Measurements from ENCODE around the gene VOPP1.

VOPP1 gene

DNA sequence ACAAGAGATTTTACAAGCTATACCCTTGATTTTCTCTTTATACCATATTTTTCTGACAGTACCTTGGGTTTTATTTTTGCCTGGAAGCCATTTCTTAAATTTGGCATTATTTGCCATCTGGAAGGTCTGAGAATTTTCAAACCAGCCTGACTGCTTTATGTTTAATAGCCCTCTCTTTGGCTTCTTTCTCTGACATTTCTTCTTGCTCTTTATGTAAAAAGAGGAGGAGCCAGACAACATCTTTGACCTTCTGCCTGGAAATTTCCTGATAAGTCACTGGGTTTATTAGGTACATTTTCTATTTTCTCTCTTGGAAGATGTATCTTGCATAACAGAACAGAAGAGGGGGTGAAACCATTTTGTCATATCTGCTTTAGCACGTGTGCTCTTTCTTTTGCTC, 127.5 kb downstream of the VOPP1 start:
- no peaks in the 10 kb centered on the region for H3F3A ChIP-seq (ENCODE audit: control insufficient read depth, insufficient read depth)
- no peaks in the 10 kb centered on the region for H3K9me3 ChIP-seq (ENCODE audit: control insufficient read depth, insufficient read depth, low read length)
- H3K27me3 ChIP-seq (ENCODE audit: control insufficient read depth, low read length): no peaks in the 10 kb centered on the region
- H3K27ac ChIP-seq (ENCODE audit: low read depth, low read length): no peak overlapping the region
- no peaks in the 10 kb centered on the region for H3K36me3 ChIP-seq (ENCODE audit: control insufficient read depth, low read length)
- H3K4me2 ChIP-seq (ENCODE audit: low read length): no peak overlapping the region
- no peaks in the 10 kb centered on the region for H3K9me2 ChIP-seq (replicated peaks; ENCODE audit: control insufficient read depth, low read length)
- no peaks in the 10 kb centered on the region for H3K4me1 ChIP-seq (ENCODE audit: control insufficient read depth, low read length)
- no peaks in the 10 kb centered on the region for H4K20me1 ChIP-seq (ENCODE audit: control insufficient read depth, insufficient read depth, low read depth, low read length)
- TF ChIP-seq, protein P1, sequence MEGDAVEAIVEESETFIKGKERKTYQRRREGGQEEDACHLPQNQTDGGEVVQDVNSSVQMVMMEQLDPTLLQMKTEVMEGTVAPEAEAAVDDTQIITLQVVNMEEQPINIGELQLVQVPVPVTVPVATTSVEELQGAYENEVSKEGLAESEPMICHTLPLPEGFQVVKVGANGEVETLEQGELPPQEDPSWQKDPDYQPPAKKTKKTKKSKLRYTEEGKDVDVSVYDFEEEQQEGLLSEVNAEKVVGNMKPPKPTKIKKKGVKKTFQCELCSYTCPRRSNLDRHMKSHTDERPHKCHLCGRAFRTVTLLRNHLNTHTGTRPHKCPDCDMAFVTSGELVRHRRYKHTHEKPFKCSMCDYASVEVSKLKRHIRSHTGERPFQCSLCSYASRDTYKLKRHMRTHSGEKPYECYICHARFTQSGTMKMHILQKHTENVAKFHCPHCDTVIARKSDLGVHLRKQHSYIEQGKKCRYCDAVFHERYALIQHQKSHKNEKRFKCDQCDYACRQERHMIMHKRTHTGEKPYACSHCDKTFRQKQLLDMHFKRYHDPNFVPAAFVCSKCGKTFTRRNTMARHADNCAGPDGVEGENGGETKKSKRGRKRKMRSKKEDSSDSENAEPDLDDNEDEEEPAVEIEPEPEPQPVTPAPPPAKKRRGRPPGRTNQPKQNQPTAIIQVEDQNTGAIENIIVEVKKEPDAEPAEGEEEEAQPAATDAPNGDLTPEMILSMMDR (IDR thresholded peaks at IDR 0.05; ENCODE audit: low read depth, low read length, poor library complexity, severe bottlenecking): no peak
- TF ChIP-seq EZH2phosphoT487 (IDR thresholded peaks at IDR 0.05; ENCODE audit: borderline replicate concordance, low read length): no peak
- H3K79me2 ChIP-seq (ENCODE audit: control insufficient read depth, low read length): no peaks in the 10 kb centered on the region
- no peak overlapping the region for H3K4me3 ChIP-seq (ENCODE audit: low read length)

DNA sequence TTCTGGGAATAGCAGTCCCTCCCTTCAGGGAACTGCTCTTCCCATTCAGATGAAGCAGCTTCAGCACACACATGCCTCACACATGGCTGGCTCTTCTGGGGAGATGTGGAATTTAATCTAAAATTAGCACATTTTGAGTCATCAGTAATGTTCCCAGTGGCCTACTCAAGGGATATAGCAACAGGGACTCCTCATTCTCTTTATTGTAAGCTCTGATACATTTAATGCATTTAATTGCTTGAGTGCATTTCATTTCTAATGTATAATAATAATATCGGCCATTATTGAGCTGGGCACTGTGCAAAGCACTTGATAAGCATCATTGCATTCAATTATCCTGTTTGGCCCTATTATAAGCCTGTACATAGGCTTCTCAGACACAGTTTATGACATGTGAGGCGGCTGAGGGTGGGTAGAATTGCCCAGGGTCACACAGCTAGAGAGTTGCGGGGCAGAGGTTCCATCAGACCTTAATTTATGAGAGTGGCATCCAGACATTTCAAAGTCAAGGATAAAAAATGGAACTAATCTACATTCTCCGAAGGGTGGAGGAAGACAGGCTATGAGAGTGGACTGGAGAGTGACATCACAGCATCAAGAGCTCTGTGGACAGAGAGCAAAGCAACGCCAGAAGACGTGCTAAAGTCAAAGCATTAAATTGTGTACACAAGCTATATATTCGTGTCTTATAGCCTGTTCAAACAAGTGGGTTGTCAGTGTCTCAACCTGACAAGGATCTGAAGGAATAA, 130.4 kb downstream of the VOPP1 start:
- Histone ChIP-seq H3K9me2 (replicated peaks; ENCODE audit: control insufficient read depth, low read length) (no peaks in the 10 kb centered on the region), H3K27me3 (ENCODE audit: control insufficient read depth, low read length) (no peaks in the 10 kb centered on the region), H4K20me1 (ENCODE audit: control insufficient read depth, insufficient read depth, low read depth, low read length) (no peaks in the 10 kb centered on the region), H3K4me1 (ENCODE audit: control insufficient read depth, low read length) (no peaks in the 10 kb centered on the region), H3F3A (ENCODE audit: control insufficient read depth, insufficient read depth) (no peaks in the 10 kb centered on the region), H3K9me3 (ENCODE audit: control insufficient read depth, insufficient read depth, low read length) (no peaks in the 10 kb centered on the region), H3K4me2 (ENCODE audit: low read length) (no peak overlapping the region), H3K4me3 (ENCODE audit: low read length) (no peak overlapping the region), H3K27ac (ENCODE audit: low read depth, low read length) (no peak overlapping the region), H3K36me3 (ENCODE audit: control insufficient read depth, low read length) (no peaks in the 10 kb centered on the region), H3K79me2 (ENCODE audit: control insufficient read depth, low read length) (no peaks in the 10 kb centered on the region)
- TF ChIP-seq, protein P1 (IDR thresholded peaks at IDR 0.05; ENCODE audit: low read depth, low read length, poor library complexity, severe bottlenecking): no peak
- no peak for TF ChIP-seq EZH2phosphoT487 (IDR thresholded peaks at IDR 0.05; ENCODE audit: borderline replicate concordance, low read length)

DNA sequence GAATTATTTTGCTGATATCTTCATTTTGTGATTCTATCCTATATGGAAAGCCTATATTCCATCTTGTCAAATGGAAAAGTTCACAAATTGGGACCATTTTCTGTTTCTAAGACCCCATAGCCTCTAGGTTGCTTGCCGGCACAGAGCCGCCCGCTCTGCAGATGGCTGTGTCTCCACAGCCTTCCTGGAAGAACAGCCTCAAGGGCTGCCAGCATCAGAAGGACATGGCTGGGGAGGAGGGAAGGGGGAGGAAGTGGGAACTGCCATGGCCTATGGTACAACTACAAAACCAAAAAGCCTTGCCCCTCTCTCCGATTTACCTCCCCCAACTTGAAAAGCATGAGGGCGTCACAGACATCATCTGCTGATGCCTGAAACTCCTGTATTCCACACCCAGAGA, 131.3 kb downstream of the VOPP1 start:
- Histone ChIP-seq H3F3A (ENCODE audit: control insufficient read depth, insufficient read depth) (no peaks in the 10 kb centered on the region), H3K27me3 (ENCODE audit: control insufficient read depth, low read length) (no peaks in the 10 kb centered on the region), H3K4me1 (ENCODE audit: control insufficient read depth, low read length) (no peaks in the 10 kb centered on the region), H3K4me2 (ENCODE audit: low read length) (no peak overlapping the region), H3K9me2 (replicated peaks; ENCODE audit: control insufficient read depth, low read length) (no peaks in the 10 kb centered on the region), H3K79me2 (ENCODE audit: control insufficient read depth, low read length) (no peaks in the 10 kb centered on the region), H3K36me3 (ENCODE audit: control insufficient read depth, low read length) (no peaks in the 10 kb centered on the region), H3K9me3 (ENCODE audit: control insufficient read depth, insufficient read depth, low read length) (no peaks in the 10 kb centered on the region), H3K4me3 (ENCODE audit: low read length) (no peak overlapping the region), H3K27ac (ENCODE audit: low read depth, low read length) (no peak overlapping the region), H4K20me1 (ENCODE audit: control insufficient read depth, insufficient read depth, low read depth, low read length) (no peaks in the 10 kb centered on the region)
- TF ChIP-seq, protein P1 (IDR thresholded peaks at IDR 0.05; ENCODE audit: low read depth, low read length, poor library complexity, severe bottlenecking): no peak
- no peak for TF ChIP-seq EZH2phosphoT487 (IDR thresholded peaks at IDR 0.05; ENCODE audit: borderline replicate concordance, low read length)

Data from DOHH2 (cell line).